ENCODE measurements around the gene IP6K3.

- TF ChIP-seq CTCF (IDR thresholded peaks at IDR 0.05; ENCODE audit: low read depth, low read length) (no peak), EZH2phosphoT487 (IDR thresholded peaks at IDR 0.05; ENCODE audit: low read depth) (no peak)
These were observed 47.0 kb downstream of the IP6K3 start for GRCh38 chr6:33699739-33700138.

All from OCI-LY3 (cell line).